Measurements from ENCODE around the gene KIFAP3.
A peak's percentile ranks its signal among the peaks of the same experiment; 100 is the strongest.
"Not testable (repeated sequence)": the region's sequence is repeated elsewhere in the genome, so short reads cannot be mapped to it uniquely, and the experiment has no call there.

Gene KIFAP3

GRCh38 chr1:170074250-170075157 is at the start of gene KIFAP3:
TSS of gene KIFAP3 (minus strand) at chr1:170074695. CDS start at chr1:170074467, 228 bp downstream.
- H3K4me3 ChIP-seq (ENCODE audit: low read length): peak within 1 kb of the TSS; percentile 90
- TF ChIP-seq CTCF (conservative IDR thresholded peaks at IDR 0.05; ENCODE audit: low read depth, low read length): peak; percentile 68
- peak; percentile 91 for DNase-seq (ENCODE audit: low read depth)

GRCh38 chr1:170122366-170122765 is 47.9 kb upstream of the KIFAP3 start:
- no peak for DNase-seq (ENCODE audit: low read depth)
- no peak for TF ChIP-seq CTCF (conservative IDR thresholded peaks at IDR 0.05; ENCODE audit: low read depth, low read length)
- H3K4me3 ChIP-seq (ENCODE audit: low read length): no peak overlapping the region

- DNase-seq (ENCODE audit: low read depth): peak; percentile 31
- H3K4me3 ChIP-seq (ENCODE audit: low read length): no peak overlapping the region
- TF ChIP-seq CTCF (conservative IDR thresholded peaks at IDR 0.05; ENCODE audit: low read depth, low read length): no peak
Observed at GRCh38 chr1:170114906-170115305, 40.4 kb upstream of the KIFAP3 start.

- H3K4me3 ChIP-seq (ENCODE audit: low read length); DNase-seq (ENCODE audit: low read depth): not testable (repeated sequence)
Observed at GRCh38 chr1:170113140-170113539, 38.6 kb upstream of the KIFAP3 start.

GRCh38 chr1:170097449-170097948 is 23.0 kb upstream of the KIFAP3 start:
- no peak for TF ChIP-seq CTCF (conservative IDR thresholded peaks at IDR 0.05; ENCODE audit: low read depth, low read length)
- no peak overlapping the region for H3K4me3 ChIP-seq (ENCODE audit: low read length)
- no peak for DNase-seq (ENCODE audit: low read depth)

- peak; percentile 14 for DNase-seq (ENCODE audit: low read depth)
- no peak overlapping the region for H3K4me3 ChIP-seq (ENCODE audit: low read length)
- TF ChIP-seq CTCF (conservative IDR thresholded peaks at IDR 0.05; ENCODE audit: low read depth, low read length): no peak
Observed at GRCh38 chr1:170096806-170097340, 22.4 kb upstream of the KIFAP3 start.

- DNase-seq (ENCODE audit: low read depth): no peak
- no peak for TF ChIP-seq CTCF (conservative IDR thresholded peaks at IDR 0.05; ENCODE audit: low read depth, low read length)
- no peak overlapping the region for H3K4me3 ChIP-seq (ENCODE audit: low read length)
Observed at GRCh38 chr1:170095976-170096748, 21.7 kb upstream of the KIFAP3 start.

GRCh38 chr1:170094697-170095616 is 20.5 kb upstream of the KIFAP3 start:
- DNase-seq (ENCODE audit: low read depth): not testable (repeated sequence)

More at GRCh38 chr1:170094697-170095616, 20.5 kb upstream of the KIFAP3 start:
- H3K4me3 ChIP-seq (ENCODE audit: low read length): not testable (repeated sequence)
